Immature natural killer cell (primary cell): ENCODE measurements around the gene AUH. TPM values are rescaled to one million over a fixed set of nuclear protein-coding genes. Genes with fewer than 3 reads are reported as not detected.

Experiments used
- DNase-seq, 3 donors: peaks; one replicate each; pipeline ENCODE4 v3.0.0; 2022; ENCODE audit warnings: mixed read lengths in 1 of 3
- H3K27ac Mint-ChIP-seq, 6 donors: one replicate each; pipeline ENCODE4 v1.8.0; 2020; ENCODE audit warnings: mixed read lengths in 6 of 6, mild to moderate bottlenecking in 5 of 6, inconsistent platforms in 4 of 6, moderate library complexity in 3 of 6
- H3K27me3 Mint-ChIP-seq, 3 donors: one replicate each; pipeline ENCODE4 v1.8.0; 2020 to 2021; ENCODE audit warnings: low read depth in 3 of 3, mild to moderate bottlenecking in 3 of 3, mixed read lengths in 3 of 3, moderate library complexity in 3 of 3, inconsistent platforms in 1 of 3
- H3K36me3 Mint-ChIP-seq, 3 donors: one replicate each; pipeline ENCODE4 v1.8.0; 2020; ENCODE audit warnings: mixed read lengths in 3 of 3, inconsistent platforms in 2 of 3, mild to moderate bottlenecking in 2 of 3
- H3K4me1 Mint-ChIP-seq, 2 donors: one replicate each; pipeline ENCODE4 v1.8.0; 2020; ENCODE audit warnings: inconsistent platforms in 2 of 2, mild to moderate bottlenecking in 2 of 2, mixed read lengths in 2 of 2, moderate library complexity in 1 of 2
- H3K4me3 Mint-ChIP-seq, 5 donors: one replicate each; pipeline ENCODE4 v1.8.0; 2020; ENCODE audit warnings: mild to moderate bottlenecking in 5 of 5, mixed read lengths in 5 of 5, inconsistent platforms in 3 of 5, moderate library complexity in 3 of 5
- H3K9me3 Mint-ChIP-seq, 6 donors: one replicate each; pipeline ENCODE4 v1.8.0; 2020; ENCODE audit warnings: mild to moderate bottlenecking in 6 of 6, mixed read lengths in 6 of 6, inconsistent platforms in 4 of 6, moderate library complexity in 3 of 6
- polyA plus RNA-seq, 3 donors: library from polyadenylated mRNA; unstranded; fragments of 300-500 nt; fragmentation: Illumina TruSeq; gene quantifications; one replicate each; pipeline ENCODE4 v1.2.3, GENCODE V29; 2021

AUH gene
- polyA plus RNA-seq, 3 donors from 2014 or later = 16.9 to 23.2 (median 18.2) TPM

DNA sequence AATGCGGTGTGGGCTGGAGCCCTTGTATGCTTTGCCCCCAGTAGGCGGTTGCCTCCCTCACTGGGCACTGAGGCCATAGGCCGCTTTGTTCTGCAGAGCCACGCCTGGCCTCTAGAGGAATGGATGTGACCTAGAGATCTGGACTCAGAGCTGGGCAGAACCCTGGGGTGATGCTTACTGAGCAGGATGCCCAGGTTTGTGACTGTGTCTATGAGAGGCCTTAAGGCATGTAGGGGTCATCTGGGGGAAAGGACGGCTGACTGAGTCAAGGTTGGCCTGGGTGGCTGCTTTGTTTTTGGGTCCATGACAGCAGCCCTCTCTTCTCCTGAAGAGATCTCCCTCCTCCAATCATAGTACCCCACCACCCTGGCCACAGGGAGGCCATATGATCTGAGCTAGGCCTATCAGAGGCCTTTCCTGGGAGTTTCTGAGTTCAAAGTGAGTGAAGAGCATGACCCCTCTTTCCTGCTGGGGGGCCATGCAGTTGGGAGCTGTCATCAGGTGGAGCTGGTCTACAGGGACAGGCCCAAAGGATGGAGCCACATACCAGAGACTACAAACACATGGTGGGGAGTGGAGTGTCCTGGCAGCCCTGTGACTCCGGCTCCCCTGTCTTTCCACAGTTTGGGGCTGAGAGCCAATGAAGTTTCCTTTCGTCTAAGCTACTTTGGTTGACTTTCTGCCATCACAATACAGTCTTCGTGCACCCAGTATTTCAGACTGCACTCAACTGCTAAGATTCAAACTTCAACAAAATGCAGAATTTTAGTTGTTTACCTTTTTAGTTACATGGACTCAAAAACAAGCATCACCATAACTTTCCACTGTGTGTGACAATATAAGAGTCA is 165.4 kb downstream of the AUH start:
- no peak for DNase-seq
- H3K4me3 Mint-ChIP-seq = no peak overlapping the region
- peaks cover 0 to 4% (median 0%) of the 10 kb centered on the region in 6 donors for H3K9me3 Mint-ChIP-seq
- H3K4me1 Mint-ChIP-seq = peaks cover 63 to 81% of the 10 kb centered on the region in 2 donors
- peaks cover 0 to 5% (median 0%) of the 10 kb centered on the region in 3 donors for H3K36me3 Mint-ChIP-seq
- H3K27me3 Mint-ChIP-seq = peaks cover 0 to 11% (median 9%) of the 10 kb centered on the region in 3 donors
- no peak overlapping the region for H3K27ac Mint-ChIP-seq

DNA sequence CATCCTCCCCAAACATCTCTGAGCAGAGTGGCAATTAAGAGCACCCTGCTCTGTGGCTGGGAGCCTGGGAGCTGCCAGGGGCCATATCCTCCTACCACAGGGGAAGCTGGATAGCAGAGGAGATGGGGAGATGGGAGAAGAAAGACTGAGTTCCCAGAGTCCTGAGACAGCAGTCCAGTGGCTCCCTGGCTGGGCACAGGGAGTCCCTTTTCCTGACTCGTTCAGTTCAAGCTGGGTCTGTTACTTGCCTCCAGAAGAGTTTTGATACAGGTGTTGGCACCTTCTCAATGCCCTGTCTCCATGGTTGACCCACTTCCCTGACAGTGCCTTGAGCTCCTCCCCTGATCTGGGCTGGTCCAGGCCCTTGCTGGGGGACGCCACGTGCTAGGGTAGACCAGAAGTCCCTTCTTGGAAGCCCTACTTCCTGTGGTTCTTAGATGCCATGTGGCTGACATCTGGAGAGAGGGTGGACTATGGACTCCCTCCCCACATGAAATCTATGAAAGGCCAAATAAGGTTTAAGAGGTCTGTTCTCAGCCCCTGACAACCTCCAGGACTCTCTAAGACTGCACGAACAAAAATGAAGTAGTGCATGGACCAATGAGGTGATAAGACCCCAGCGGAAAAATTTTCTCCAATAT is 166.2 kb downstream of the AUH start:
- Mint-ChIP-seq H3K4me3 (peak overlapping the region in 4 of 5 donors; percentile 18 to 98 (median 88)), H3K36me3 (peaks cover 0 to 2% (median 0%) of the 10 kb centered on the region in 3 donors), H3K27me3 (peaks cover 0 to 11% (median 9%) of the 10 kb centered on the region in 3 donors), H3K4me1 (peaks cover 66 to 87% of the 10 kb centered on the region in 2 donors), H3K27ac (peak overlapping the region; percentile 90 to 99 (median 96)), H3K9me3 (peaks cover 0 to 2% (median 0%) of the 10 kb centered on the region in 6 donors)
- DNase-seq = no peak

DNA sequence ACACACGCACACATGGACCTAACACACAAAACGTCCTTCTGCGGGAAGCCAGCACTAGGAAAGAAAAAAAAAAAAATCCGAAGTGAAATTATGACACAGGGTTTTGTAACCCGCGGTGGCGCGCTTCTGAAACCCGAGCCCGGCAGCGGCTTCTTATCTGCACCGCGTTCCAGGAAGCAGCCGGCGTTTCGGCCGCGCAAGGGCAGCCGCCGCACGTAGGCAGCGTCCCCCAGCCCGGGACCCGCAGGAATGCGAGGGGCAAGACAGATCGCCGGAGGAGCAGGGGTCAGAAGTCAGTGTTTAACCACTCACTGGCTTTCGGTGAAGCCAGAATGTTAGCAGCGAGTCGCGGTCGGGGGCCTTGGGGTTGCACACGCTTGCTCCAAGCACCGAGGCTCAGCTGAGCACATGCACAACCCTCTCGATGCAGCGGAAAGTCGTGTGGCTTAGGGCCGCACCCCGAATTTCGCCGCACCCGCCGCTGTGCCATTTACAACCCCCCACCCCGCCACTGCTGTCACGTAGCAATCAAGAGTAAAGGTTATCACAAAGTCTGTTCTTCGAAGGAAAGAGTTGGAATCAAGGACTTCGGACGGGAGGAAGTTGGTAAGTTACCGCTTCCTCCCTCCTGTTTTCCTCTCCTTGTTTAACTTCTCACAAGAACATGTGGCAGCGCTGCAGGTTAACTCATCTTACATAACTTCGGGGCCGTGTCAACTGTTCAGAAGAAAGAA is 167.9 kb downstream of the AUH start:
- peaks cover 2 to 9% (median 9%) of the 10 kb centered on the region in 3 donors for H3K27me3 Mint-ChIP-seq
- DNase-seq = peak; percentile 80 to 82 (median 81)
- no peaks in the 10 kb centered on the region for H3K36me3 Mint-ChIP-seq
- peak overlapping the region; percentile 90 to 99 (median 96) for H3K27ac Mint-ChIP-seq
- peak overlapping the region; percentile 88 to 98 (median 90) for H3K4me3 Mint-ChIP-seq
- peaks cover 61 to 79% of the 10 kb centered on the region in 2 donors for H3K4me1 Mint-ChIP-seq
- H3K9me3 Mint-ChIP-seq = no peaks in the 10 kb centered on the region

DNA sequence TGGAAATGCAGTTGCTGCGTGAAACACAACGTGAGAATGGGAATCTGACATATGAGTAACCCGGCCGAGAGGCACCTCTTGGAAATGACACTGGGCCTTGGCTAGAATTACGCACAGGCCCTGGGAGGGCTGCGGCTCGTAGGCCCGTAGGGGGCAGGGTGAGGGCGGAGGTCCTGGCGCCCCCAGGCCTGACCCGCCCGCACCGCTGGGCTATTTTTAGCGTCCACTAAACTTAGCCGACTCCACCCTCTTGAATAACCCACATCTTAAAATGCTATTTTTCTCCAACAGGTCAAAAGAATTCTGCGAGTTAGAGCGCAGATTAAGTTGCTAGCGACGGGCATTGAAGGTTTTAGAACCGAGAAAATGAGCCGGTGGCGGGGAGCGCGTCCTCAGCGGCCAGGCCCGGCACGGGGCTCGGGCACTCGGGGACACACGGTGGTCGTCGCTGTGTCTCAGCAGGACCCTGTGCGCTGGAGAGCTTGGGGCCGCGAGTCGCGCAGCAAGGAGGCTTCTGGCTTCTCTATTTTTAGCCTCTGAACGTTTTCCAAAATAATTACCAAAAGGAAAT is 168.5 kb downstream of the AUH start:
- Mint-ChIP-seq H3K4me3 (peak overlapping the region; percentile 88 to 98 (median 90)), H3K4me1 (peaks cover 55 to 73% of the 10 kb centered on the region in 2 donors), H3K9me3 (no peaks in the 10 kb centered on the region), H3K36me3 (no peaks in the 10 kb centered on the region), H3K27me3 (peaks cover 2 to 9% (median 9%) of the 10 kb centered on the region in 3 donors), H3K27ac (peak overlapping the region; percentile 90 to 99 (median 96))
- peak; percentile 57 to 62 (median 61) for DNase-seq

DNA sequence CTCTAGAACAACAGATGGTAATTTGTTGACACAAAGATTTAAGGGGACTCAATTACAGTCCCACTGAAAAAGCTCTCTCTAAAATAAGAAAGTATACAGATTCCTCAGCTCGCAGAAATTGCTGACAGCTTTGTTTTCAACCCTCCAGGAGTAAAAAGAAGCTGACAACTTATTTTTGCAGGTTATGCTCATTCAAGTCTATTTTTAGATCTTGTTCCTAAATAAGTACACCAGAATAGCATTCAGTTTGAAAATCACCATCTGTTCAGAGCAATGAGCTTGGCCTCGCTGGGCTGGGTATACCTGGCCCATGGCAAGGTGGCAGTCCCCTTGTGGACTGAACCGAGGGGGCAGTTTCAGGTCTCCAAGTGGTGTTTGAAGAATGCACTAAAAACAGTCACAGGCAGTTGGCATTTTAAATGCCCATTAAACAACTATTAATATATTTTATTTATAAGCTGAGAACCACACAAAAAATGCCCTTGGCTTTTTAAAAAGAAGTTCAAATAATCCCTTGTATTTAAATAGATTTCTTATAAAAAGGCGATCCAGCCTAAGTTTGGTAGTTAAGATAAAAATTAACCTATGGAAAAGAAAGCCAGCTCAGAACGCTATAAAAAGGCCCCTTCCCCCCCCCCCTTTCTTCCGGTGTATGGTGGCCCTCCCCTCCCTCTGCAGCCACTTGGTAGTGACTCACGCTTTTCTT is 169.2 kb downstream of the AUH start:
- H3K9me3 Mint-ChIP-seq = no peaks in the 10 kb centered on the region
- H3K4me1 Mint-ChIP-seq = peaks cover 51 to 67% of the 10 kb centered on the region in 2 donors
- H3K4me3 Mint-ChIP-seq = peak overlapping the region; percentile 88 to 98 (median 90)
- H3K27ac Mint-ChIP-seq = peak overlapping the region; percentile 90 to 99 (median 96)
- H3K27me3 Mint-ChIP-seq = peaks cover 2 to 9% (median 9%) of the 10 kb centered on the region in 3 donors
- no peak for DNase-seq
- H3K36me3 Mint-ChIP-seq = no peaks in the 10 kb centered on the region

DNA sequence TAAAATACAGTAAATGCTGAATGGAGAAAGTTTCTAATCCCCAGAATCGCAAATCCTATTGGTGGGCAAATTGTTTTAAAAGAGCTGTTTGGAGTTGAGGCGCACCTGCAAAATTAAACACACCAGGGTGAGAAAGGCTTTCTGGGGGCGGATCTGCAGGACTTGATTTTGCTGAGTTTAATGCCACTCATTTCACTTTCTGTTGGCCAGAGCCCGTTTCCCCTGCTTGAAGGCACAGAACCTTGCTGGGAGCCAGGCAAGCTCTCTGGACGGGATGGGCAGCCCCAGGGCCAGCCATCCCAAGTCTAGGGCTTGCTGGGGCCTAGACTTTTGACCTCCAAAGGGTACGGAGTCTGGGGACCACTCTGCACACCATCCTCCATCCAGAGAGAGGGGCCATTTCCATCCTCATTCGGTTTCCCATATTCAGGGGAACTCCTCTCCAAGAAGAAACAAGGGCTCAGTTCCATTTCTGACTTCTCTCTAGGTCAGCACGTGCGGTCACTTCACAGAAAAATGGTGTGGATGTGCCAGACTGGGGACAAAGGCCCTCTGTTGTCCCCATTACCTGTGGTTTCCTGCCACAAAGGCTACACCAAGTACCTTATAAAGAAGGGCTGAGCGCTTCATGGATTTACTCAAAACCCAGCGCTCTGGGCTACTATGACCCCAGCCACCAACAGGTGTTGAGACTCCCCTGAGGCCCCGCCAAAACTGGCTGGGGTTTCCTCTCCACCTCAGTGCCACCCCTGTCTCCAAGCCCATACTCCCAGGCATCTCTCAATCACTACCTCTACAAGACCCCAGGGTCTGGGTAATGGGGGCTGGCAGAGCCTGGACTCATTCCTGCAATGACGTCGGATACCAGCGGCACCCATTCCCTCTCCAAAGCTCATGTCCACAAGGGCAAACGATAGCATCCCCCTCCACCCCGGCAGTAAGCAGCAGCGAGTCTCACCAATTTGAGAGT is 170.0 kb downstream of the AUH start:
- H3K9me3 Mint-ChIP-seq = no peaks in the 10 kb centered on the region
- DNase-seq = peak in 2 of 3 donors; percentile 11 to 37
- H3K27me3 Mint-ChIP-seq = peaks cover 2 to 9% (median 9%) of the 10 kb centered on the region in 3 donors
- peak overlapping the region; percentile 58 to 98 (median 71) for H3K4me3 Mint-ChIP-seq
- peaks cover 58 to 68% of the 10 kb centered on the region in 2 donors for H3K4me1 Mint-ChIP-seq
- H3K36me3 Mint-ChIP-seq = no peaks in the 10 kb centered on the region
- peak overlapping the region; percentile 87 to 99 (median 92) for H3K27ac Mint-ChIP-seq

DNA sequence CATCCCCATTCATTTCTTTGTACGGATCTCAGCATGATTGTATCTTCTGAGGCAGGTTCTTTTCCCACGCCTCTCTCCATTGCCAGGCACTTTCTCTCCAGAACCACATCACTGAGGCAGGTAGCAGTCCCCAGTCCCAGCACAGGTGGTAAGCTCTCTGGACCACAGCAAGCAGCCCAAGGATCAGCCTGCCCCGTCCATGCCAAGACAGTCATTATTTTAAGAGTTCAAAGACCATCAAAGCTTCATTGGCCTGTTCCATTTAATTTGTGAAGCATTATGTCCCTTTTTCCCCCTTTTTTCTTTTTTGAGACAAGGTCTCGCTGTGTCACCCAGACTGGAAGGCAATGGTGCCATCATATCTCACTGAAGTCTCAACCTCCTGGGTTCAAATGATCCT is 171.7 kb downstream of the AUH start:
- no peaks in the 10 kb centered on the region for H3K9me3 Mint-ChIP-seq
- peaks cover 2 to 9% (median 9%) of the 10 kb centered on the region in 3 donors for H3K27me3 Mint-ChIP-seq
- H3K36me3 Mint-ChIP-seq = no peaks in the 10 kb centered on the region
- DNase-seq = no peak
- no peak overlapping the region for H3K4me3 Mint-ChIP-seq
- H3K27ac Mint-ChIP-seq = peak overlapping the region in 4 of 6 donors; percentile 4 to 20 (median 12)
- peaks cover 50 to 60% of the 10 kb centered on the region in 2 donors for H3K4me1 Mint-ChIP-seq

DNA sequence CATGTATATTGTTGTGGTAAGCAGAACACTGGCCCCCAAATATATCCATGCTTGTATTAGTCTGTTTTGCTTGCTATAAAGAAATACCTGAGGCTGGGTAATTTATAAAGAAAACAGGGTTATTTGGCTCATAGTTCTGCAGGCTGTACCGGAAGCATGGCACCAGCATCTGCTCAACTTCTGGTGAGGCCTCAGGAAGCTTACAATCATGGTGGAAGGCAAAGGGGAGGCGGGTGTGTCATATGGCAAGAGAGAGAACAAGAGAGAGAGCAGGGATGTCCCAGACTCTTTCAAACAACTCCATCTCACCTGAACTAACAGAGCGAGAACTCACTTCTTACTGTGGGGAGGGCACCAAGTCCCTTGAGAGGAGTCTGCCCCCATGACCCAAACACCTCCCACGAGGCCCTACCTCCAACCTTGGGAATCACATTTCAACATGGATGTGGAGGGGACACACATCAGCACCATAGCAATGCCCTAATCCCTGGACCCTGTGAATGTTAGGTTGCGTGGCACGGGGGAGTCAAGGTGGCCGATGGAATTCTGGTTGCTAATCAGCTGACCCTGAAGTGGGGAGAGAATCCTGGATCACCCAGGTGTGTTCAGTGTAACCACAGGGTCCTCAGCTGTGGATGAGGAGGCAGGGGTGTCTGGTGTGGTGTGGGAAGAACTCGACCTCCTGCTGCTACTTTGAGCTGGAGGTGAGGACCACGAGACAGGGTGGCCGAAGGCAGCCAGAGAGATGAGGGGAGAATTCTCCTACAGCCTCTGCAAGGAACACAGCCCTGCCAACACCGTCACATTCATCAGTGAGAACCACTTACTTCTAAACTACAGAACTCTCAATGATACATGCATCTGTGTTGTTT is 172.8 kb downstream of the AUH start:
- Mint-ChIP-seq H3K27ac (peak overlapping the region in 1 of 6 donors; percentile 26), H3K36me3 (no peaks in the 10 kb centered on the region), H3K4me1 (peaks cover 39 to 49% of the 10 kb centered on the region in 2 donors), H3K27me3 (peaks cover 2 to 7% (median 5%) of the 10 kb centered on the region in 3 donors), H3K4me3 (no peak overlapping the region), H3K9me3 (no peaks in the 10 kb centered on the region)
- DNase-seq = no peak

DNA sequence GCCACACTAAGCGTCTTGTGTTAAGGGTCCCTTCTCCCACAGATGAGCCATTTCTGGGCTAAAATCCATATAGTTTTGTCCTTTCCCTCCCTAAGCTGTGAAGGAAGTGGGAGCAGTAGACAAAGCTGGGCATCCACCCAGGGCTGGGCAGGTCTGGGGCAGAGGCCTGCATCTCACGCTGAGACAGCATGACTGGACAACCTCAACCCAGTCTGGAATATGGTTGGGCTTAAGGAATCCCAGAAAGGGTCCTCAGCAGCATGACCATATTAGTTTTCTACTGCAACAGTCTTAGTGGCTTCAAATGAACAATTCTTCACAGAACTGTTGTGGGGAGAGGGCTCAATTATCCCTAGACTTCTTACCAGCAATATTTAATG is 173.8 kb downstream of the AUH start:
- H3K36me3 Mint-ChIP-seq = no peaks in the 10 kb centered on the region
- H3K27ac Mint-ChIP-seq = no peak overlapping the region
- H3K4me1 Mint-ChIP-seq = peaks cover 32 to 39% of the 10 kb centered on the region in 2 donors
- no peak overlapping the region for H3K4me3 Mint-ChIP-seq
- no peaks in the 10 kb centered on the region for H3K9me3 Mint-ChIP-seq
- peaks cover 0 to 2% (median 1%) of the 10 kb centered on the region in 3 donors for H3K27me3 Mint-ChIP-seq
- no peak for DNase-seq

DNA sequence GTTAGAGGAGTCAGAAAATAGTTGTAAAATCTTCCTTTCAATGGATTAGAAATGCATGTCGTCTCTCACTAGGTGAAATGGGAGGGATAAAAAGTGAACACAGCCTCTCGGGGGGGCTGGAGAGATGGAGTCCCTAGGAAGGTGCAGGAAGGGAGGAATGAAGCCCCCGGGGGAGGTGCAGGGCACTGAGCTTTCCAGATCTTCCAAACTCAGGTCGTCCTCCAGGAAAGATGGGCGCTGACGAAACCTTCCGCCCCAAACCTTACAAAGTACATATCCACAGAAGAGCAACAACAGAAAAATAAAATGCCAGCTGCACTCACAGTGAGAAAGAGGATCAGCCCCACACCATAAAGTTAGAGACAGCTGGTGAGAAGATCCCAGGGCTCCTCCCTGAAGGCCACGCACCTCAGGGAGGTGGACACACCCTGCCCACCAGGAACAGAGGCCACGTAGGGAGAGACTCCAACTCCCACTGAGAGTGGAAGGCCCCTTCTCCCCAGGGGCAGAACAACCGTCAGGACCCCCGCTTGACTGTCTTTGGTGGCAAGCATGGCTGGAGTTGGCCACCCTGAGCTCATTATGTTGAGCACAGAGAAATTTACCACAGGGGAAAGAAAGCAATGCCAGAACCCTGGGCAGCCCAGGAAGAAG is 174.3 kb downstream of the AUH start:
- H3K4me3 Mint-ChIP-seq = no peak overlapping the region
- no peaks in the 10 kb centered on the region for H3K9me3 Mint-ChIP-seq
- H3K36me3 Mint-ChIP-seq = no peaks in the 10 kb centered on the region
- peaks cover 0 to 2% (median 1%) of the 10 kb centered on the region in 3 donors for H3K27me3 Mint-ChIP-seq
- H3K4me1 Mint-ChIP-seq = peaks cover 29 to 34% of the 10 kb centered on the region in 2 donors
- H3K27ac Mint-ChIP-seq = peak overlapping the region in 4 of 6 donors; percentile 14 to 55 (median 44)
- no peak for DNase-seq

DNA sequence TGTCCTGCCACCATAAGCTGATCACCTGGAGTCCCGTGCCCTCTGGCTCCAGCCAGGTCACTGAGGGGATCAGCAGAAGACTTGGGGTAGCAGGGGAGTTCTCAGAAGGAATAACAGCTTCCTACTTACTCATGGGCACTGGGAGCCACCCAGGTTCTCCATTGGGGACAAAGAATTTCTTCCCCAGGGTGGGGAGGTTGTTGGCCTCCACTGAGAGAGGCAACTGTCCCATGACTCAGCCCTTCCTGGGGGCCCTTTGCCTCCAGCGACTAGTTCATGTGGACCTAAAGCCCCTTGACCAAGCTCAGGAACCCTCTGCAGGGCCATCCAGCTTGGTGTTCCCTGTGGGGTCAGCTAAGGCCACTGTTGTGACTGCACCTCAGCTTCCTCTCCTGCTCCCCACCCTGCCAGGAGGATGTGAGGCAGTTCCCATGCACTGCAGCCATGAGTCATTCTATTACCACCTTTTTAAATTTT is 175.0 kb downstream of the AUH start:
- peaks cover 21 to 26% of the 10 kb centered on the region in 2 donors for H3K4me1 Mint-ChIP-seq
- H3K36me3 Mint-ChIP-seq = no peaks in the 10 kb centered on the region
- peak overlapping the region in 2 of 6 donors; percentile 14 to 42 for H3K27ac Mint-ChIP-seq
- peaks cover 0 to 2% (median 1%) of the 10 kb centered on the region in 3 donors for H3K27me3 Mint-ChIP-seq
- no peaks in the 10 kb centered on the region for H3K9me3 Mint-ChIP-seq
- DNase-seq = no peak
- no peak overlapping the region for H3K4me3 Mint-ChIP-seq
